HG03175 (cell line): ENCODE data around the gene RUNDC1.
"Not testable (repeated sequence)": the region's sequence is repeated elsewhere in the genome, so short reads cannot be mapped to it uniquely, and the experiment has no call there.

ENCODE experiments used
- ATAC-seq: cut with Tn5 transposase; IDR thresholded peaks from one replicate; pipeline ENCODE4 v1.9.1; 2021; ENCODE audit warnings: mild to moderate bottlenecking, moderate library complexity; ENCODE audit not compliant: unreplicated experiment

The RUNDC1 gene

DNA sequence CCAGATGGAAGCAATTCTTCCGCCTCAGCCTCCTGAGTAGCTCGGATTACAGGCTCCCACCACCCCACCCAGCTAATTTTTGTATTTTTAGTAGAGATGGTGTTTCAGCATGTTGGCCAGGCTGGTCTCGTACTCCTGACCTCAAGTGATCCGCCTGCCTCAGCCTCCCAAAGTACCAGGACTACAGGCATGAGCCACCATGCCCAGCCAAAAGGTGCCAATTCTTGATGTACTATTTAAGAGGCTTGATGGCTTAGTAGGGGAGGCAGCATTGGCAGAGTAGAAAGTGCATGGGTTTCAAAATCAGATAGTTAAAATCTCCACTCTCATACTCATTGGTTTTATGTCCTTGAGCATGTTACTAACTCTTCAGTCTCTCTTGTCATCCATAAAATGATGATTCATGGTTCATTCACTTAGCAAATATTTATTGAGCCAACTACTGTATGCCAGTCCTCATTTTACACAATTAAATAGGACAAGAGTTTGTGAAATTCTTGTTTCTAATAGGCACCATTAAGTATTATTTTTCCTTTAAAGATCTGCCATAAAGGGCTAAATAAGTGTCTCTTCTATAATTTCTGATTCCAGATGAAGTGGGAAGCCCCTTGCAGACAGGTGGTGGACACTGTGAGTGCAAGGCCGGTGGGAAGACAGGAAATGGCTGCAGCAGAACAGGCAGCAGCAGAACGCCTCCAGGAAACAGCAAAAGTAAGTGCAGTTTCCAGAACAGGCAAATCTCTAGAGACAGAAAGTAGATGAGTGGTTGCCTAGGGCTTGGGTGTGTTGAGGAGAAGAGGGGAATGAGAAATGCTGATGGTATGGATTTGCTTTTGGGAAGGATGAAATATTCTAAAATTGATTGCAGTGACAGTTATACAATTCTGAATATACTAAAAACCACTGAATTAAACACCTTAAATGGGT, 9.6 kb downstream of the RUNDC1 start:
- no peak for ATAC-seq

DNA sequence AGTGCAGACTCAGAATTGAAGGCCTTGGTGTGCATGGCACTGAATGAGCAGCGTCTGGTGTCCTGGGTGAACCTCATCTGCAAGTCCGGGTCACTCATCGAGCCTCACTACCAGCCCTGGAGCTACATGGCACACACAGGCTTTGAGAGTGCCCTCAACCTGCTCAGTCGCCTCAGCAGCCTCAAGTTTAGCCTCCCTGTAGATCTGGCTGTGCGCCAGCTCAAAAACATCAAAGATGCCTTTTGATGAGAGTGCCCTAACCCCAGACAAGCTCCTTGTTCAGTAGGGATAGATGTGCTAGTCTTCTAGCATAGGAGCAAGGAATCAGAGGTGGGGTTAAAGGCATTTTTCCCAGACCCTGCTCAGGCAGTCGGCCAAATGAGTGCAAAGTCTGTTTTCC, 11.1 kb downstream of the RUNDC1 start:
- ATAC-seq = no peak

DNA sequence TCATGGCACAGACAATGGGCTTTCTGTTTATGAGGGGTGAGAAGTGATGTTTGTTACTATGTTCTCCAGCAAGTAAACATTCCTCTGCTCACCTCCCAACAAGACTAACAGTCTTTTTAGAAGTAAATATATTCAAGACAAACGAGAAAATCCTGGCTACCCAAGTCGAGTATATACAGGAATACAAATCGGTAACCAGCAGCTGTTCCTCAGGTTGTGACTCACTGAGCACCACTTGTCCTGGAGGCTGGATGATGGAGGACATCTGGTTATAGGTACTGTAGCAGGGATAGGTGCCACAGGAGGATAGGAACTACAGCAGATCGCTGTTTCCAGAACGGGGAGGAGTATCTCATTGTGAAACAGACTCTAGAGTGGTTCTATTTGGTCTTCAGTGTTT, 12.5 kb downstream of the RUNDC1 start:
- ATAC-seq = no peak

DNA sequence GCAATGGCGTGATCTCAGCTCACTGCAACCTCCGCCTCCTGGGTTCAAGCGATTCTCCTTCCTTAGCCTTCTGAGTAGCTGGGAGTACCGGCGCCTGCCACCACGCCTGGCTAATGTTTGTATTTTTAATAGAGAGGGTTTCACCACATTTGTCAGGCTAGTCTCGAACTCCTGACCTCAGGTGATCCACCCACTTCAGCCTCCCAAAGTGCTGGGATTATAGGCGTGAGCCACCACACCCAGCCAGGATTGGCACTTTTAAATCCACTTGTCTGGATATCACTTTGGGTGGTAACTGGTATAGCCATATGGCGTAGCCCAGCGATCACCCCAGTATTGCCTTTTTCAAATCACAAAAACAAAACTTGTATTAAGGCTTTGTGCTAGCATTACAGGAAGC, 13.5 kb downstream of the RUNDC1 start:
- not testable (repeated sequence) for ATAC-seq

DNA sequence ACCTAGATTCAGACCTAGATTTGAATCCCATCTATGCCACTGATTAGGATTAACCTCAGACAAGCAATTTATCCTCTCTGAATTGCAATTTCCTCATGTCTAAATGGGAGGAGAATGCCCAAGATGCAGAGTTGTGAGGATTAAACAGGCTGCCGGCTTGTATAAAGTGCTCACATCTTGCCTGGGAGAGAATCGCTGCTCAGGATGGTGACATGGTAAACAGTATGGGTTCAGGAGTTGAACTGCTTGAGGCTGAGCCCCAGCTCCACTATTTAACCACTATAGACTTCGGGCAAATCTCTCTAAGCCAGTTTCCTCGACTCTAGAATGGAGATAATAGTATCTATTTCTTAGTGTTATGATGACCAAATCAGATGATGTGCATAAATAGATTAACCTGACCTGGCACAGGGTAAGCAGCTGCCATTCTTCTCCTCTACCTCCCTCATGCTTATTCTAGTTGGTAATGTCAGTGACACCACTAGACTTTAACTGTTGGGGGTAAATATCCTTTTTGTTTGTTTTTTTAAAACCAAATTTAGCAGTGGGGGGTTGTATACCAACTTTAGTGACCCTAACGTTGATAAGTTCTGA, 17.1 kb downstream of the RUNDC1 start:
- no peak for ATAC-seq

DNA sequence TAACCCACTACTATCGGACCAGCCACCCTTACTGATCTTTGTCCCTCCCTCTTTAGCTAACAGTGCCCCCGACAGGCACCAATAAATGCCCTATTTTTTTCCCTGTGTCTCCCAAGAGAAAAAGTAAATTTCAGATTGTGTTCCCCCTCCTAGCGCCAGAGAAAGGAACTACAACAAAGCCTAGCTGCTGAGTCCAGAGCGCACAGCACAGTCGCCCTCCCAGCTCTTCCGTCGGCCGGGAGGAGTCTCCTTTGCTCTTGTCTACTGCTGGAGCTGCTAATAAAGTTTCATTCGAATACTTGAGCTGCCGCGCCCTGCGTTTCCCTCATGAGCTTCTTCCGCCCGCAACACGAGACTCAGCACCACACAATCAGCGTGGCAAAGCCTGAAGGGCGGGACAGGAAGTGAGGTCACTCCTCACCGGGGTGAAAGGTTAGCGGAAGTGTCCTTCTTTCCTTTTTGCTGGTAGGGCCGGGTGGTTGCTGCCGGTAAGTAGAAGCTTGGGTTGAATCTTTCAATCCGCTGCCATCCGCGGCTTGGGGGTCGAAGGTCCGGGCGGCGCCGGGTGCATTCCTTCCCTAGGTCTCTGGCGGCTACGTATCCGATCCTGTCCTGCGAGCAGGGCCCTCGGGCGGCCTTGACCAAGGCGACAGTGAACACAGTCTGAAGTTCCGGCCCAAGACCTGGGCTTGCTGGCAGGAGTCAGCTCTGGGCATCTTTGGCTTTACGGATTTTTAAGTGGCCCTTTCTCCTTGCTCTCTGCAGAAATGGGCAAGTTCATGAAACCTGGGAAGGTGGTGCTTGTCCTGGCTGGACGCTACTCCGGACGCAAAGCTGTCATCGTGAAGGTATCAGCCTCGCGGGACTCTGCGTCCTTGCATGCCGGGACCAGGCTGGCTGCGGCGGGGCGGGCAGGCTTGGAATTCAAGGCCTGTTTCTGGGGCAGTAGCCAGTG, 17.9 kb downstream of the RUNDC1 start, which contains the start of gene RPL27:
RPL27 (plus strand) TSS at position 436 of the 955 bp plus-strand sequence; CDS start at position 768, 332 bp downstream.
- peak; percentile 94 for ATAC-seq

DNA sequence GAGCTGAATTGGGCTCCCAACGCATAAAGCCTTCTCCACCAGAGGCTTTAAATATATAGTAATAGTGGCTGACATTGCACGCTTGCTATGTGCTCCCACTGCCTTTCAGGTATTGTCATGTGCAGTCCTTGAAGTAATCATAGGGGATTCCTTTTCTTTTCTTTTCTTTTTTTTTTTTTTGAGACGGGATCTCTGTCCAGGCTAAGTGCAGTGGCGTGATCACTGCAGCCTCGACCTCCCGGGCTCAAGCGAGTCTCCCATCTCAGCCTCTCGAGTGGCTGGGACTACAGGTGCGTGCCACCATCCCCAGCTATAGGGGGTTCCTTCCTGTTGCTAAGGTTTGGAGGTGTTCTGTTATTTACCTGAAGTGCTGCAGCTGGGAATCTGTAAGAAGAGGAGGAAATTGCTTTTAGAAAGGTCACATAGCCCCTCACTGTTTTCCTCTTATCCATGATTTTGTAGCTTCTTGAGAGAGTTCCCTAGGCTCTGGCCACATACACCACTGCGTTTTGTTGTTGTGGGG, 18.7 kb downstream of the RUNDC1 start:
- no peak for ATAC-seq

DNA sequence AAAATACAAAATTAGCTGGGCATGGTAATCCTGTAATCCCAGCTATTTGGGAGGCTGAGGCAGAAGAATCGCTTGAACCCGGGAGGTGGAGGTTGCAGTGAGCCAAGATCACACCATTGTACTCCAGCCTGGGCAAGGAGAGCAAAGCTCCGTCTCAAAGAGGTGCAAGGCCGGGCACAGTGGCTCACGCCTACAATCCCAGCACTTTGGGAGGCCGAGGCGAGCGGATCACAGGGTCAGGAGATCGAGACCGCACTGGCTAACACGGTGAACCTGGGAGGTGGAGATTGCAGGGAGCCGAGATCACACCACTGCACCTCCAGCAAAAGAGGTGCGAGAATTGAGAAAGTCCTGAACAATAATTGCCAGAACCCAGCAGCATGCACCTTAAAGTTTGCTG, 20.5 kb downstream of the RUNDC1 start:
- ATAC-seq = not testable (repeated sequence)

DNA sequence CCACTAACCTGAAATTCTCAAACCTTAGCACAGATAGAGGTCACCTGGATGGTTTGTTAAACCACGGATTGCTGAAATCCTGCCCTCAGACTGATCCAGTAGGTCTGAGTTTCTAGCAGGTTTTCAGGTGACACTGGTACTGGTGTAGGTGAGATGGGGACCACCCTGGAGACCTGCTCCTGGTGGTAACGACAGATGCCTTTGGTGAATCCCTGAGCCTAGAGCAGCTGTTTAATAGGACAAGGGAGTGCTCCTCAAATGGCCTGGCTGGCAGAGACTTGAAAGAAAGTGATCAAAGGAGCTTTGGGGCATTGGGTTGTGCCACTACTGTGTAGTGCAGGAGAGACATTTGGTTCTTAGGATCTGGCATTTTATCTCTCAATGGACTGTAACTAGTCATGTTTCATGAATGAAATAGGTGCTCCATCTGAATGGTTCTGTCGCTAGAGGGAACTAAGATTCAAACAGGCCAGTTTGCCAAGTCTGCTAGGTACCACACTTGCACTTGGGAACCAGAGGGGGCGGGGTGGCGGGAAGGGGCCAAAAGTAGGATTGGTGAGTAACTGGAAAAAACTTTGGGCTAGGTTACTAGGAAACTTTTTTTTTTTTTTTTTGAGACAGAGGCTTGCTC, 23.3 kb downstream of the RUNDC1 start:
- no peak for ATAC-seq

DNA sequence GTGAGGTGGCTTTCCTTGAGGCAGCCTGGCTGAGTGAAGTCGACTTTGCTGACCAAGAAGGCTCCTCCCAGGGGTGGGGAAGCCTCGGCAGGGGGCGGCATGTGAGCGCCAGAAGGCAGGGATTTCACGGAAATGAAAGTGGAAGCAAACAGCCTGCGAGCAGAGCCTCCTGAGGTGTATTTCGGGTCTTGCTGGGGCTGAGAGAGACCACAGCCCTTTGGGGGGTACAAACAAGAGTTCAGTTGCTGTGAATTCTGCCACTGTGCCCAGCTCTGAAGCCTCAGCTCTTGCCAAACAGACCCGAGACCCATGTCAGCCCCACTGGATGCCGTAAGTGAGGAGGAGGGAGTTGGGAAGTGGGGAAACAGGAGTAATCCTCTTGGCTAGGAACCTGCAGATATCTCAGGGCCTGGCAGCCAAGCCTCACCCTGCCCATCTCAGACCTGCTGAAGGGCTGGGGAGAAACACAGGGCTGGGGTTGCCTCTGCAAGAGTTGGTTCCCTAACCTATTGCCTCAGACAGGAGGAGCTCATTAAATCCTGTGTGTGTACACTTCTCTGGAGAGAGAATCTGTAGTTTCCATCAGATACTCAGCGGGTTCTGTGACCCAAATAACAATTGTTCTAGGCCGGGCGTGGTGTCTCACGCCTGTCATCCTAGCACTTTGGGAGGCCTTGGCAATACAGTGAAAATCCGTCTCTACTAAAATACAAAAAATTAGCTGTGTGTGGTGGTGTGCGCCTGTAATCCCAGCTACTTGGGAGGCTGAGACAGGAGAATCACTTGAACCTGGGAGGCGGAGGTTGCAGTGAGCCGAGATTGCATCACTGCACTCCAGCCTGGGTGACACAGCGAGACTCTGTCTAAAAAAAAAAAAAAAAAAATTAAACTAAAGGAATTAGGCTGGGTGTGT, 26.5 kb downstream of the RUNDC1 start, which contains the start of gene IFI35:
IFI35 (plus strand) TSS at position 146 of the 913 bp plus-strand sequence; CDS start at position 310, 164 bp downstream.
- peak; percentile 83 for ATAC-seq

DNA sequence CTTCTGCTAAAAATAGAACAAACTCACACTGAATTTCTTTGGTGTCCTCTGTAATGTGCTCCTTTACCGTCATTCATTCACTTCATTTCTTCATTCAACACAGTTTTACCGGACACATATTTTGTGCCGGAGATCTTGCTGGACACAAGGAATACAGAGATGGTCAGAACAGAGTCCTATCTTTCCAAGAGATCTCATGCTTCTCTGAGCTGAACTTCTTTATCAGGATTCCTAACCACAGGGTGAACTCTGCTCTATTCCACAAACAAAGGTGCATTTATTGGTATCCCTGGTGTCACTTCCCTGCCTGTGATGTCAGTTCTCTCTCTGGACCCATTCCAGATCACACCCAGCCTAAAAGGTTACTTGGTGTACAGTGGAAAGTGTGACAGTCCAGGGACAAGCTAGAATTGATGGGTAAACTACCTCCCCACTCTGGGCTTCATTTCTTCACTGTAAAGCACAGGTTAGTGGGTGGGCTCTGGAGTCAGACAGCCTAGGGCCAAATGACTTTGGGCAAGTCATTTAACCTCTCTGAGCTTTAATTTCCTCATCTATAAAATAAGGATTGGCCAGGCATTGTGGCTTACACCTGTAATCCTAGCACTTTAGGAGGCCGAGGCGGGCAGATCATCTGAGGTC, 30.4 kb downstream of the RUNDC1 start:
- no peak for ATAC-seq

DNA sequence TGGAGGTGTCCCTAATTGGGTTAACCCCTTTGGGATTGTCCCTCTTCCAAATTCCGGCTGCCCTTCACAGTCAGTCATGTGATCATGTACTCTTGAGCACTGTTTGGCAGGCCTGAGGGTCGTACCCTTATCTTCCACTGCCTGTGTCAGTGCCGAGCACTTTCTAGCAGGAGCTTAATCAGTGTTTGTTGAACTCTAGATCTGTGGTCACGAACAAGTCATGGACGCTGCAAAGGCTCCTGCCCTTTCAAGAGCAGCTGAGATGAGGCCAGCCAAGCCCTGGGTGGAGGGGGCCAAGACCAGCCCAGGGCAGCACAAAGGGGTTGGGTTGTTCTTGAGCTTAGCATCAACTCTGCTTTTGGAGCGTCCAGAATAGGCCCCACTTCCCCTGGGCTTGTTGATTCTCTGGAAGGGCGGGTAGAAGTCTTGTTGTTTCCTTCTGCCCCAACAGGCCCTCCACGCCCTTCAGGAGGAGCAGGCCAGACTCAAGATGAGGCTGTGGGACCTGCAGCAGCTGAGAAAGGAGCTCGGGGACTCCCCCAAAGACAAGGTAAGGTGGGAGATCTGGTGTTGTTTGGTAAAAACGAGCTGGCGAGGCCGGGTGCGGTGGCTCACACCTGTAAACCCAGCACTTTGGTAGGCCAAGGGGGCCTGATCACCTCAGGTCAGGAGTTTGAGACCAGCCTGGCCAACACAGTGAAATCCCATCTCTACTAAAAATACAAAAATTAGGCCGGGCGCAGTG, 31.5 kb downstream of the RUNDC1 start:
- ATAC-seq = no peak

DNA sequence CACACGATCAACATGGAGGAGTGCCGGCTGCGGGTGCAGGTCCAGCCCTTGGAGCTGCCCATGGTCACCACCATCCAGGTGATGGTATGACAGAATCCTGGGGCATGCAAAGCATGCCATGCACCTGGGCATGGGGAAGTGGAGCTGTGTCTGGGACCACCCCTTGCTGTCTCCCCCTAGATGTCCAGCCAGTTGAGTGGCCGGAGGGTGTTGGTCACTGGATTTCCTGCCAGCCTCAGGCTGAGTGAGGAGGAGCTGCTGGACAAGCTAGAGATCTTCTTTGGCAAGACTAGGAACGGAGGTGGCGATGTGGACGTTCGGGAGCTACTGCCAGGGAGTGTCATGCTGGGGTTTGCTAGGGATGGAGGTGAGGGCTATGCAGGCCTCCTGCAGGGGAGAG, 32.9 kb downstream of the RUNDC1 start:
- ATAC-seq = no peak

DNA sequence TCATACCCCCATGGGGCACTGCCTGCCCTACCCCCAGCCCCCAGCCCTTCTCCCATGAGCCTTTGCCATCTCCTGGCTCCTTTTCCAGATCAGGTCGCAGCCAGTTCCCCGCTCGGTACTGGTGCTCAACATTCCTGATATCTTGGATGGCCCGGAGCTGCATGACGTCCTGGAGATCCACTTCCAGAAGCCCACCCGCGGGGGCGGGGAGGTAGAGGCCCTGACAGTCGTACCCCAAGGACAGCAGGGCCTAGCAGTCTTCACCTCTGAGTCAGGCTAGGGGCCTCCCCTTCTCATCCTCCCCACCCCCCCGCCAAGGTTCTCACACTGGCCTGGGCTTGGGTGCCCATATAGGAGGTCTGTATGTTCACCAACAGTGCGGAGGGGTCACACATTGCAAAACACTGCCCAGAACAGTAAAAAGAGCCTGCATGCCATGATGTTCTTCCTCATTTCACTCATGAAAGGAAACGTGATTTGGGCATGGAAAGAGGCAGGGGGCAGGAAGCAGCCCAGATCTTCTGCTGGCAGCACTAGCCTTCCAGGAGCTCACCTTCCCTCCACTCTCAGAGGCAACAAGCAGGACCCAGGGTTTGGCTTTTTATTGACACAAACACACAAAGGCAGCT, 33.8 kb downstream of the RUNDC1 start:
- ATAC-seq = no peak

DNA sequence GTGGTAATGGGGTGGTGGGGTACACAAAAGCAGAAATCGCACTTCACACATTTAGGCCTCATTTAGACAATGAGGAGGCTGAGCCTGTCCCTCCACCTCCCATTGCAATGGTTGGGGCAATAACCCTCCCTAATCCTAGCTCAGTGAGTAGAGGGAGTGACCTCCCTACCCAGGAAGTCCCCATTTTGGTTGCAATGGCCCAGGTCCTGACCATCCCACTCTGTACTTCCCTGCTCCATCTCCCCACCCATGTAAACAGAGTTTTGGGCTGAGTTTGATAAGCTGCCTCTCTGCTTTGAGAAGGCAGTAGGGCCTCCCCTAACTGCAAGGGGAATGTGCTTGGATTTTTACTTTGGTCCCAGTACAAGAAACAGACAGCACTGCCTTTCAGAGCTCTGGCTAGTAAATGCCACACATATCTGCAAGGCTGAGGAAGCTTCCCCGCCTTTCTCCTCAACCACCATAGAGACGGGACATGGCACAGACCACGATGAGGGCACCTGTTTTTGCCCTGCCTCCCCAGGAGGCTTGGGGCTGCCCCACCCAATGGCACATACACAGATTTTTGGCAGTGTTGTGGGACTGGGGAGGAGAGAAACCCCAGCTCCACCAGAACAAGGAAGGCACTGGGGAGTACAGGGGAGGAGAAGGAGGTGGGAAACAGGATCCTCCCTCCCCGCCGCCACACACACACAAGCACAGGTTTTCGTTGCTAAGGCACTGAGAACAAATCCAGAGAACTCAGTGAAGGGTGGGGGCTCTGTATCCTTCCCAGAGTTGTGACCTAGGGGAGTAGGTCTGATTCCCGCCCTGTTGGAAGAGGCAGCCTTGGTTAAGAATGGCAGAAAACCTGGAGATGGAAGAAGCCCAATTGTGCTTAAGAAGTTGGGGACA, 34.5 kb downstream of the RUNDC1 start:
- ATAC-seq = no peak

DNA sequence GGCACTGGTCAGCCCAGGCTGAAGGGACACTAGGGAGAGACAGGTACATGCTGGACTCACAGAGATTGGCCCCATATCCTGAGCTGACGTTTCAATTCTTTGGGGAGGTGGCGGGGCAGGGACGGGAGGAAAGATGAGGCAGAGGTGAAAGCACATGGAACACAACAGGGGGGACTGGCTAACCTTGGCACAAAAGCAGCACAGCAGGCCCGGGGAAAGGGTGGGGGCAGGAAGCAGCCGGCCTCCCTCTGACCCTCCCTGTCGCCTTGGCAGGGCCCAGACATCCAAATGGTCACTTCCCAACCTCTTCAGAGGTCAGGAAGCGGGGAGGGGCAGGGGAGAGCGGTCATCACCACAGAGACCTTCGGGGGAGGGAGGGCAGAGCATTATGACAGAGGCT, 35.2 kb downstream of the RUNDC1 start:
- no peak for ATAC-seq

DNA sequence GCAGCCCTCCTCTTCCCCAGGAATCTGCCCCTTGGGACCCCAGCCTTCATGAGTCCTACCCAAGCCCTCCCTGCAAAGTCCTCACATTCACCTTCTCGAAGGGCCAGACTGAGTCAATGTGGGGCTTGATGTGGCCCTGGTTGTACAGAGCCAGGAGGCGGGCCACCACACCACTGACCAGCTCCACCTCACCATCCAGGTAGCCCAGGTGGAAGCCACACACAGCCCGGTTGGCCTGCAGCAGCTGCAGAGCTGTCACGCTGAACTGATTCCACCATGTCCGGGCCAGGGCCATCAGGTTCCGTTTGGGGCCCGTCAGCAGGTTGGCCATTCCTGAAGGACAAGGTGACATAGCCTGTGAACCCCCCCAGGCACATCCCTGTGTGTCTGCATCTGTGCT, 35.9 kb downstream of the RUNDC1 start:
- ATAC-seq = no peak
